ENCODE measurements around the gene CDH4. TPM values are rescaled to one million over a fixed set of nuclear protein-coding genes. Genes with fewer than 3 reads are reported as not detected.

CDH4 gene
- total and polyA plus RNA-seq, 11 donors, result 0.04 to 0.54 (median 0.08) TPM; not detected in 1

GRCh38 chr20:61837200-61837599, 585.1 kb downstream of the CDH4 start:
- Histone ChIP-seq H3K9me3 (no peaks in the 10 kb centered on the region), H3K27ac (no peak overlapping the region), H3K27me3 (peaks cover 0 to 20% (median under 1%) of the 10 kb centered on the region in 9 donors), H3K4me3 (no peak overlapping the region), H3K36me3 (no peaks in the 10 kb centered on the region), H3K4me1 (no peaks in the 10 kb centered on the region)
- intact Hi-C loops (cut with DNase I), result no loop called here
- ATAC-seq (no peak), DNase-seq (peak in 1 of 5 donors; percentile 7)
- WGBS, 4 donors, result 64 to 76% (median 71%) methylated on average over 9 of the region's 9 CpGs
- TF ChIP-seq CTCF (IDR thresholded peaks at IDR 0.05) (no peak), POLR2A (IDR thresholded peaks at IDR 0.05) (no peak)

DNA sequence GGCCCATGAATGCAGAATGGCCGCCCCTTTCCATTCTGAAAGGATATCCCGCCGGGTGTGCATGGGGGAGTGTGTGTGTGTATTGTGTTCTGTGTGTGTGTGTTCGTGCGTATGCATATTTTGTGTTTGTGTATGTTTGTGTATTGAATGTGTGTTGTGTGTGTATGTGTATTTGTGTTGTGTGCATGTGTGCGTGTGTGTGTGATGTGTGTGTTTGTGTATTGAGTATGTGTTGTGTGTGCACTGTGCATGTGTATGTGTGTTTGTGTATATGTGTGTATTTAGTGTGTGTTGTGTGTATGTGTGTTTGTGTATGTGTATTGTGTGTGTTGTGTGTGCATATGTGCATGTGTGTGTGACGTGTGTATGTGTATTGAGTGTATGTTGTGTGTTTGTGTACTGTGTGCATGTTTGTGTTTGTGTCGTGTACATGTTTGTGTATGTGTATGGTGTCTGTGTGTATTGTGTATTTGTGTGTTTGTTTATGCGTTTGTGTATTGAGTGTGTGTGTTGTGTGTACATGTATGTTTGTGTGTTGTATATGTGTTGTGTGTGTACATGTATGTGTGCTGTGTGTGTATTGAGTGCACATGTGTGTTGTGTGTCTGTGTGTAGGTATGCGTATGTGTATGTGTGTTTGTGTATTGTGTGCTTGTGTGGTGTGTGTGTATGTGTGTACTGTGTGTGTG, 587.3 kb downstream of the CDH4 start:
- intact Hi-C loops (cut with DNase I), result no loop called here
- Histone ChIP-seq H3K9me3 (no peaks in the 10 kb centered on the region), H3K4me3 (no peak overlapping the region), H3K36me3 (no peaks in the 10 kb centered on the region), H3K4me1 (no peaks in the 10 kb centered on the region), H3K27me3 (peaks cover 0 to 8% (median 0%) of the 10 kb centered on the region in 9 donors), H3K27ac (no peak overlapping the region)
- DNase-seq, result peak in 1 of 5 donors; percentile 0
- ATAC-seq, result no peak
- TF ChIP-seq POLR2A (IDR thresholded peaks at IDR 0.05) (no peak), CTCF (IDR thresholded peaks at IDR 0.05) (no peak)
- 82 to 90% (median 85%) methylated on average over 10 of the region's 10 CpGs for WGBS, 4 donors

- Histone ChIP-seq H3K9me3 (no peaks in the 10 kb centered on the region), H3K4me1 (no peaks in the 10 kb centered on the region), H3K27ac (no peak overlapping the region), H3K4me3 (no peak overlapping the region), H3K36me3 (no peaks in the 10 kb centered on the region), H3K27me3 (peaks cover 0 to 15% (median 0%) of the 10 kb centered on the region in 9 donors)
- intact Hi-C loops (cut with DNase I), result no loop called here
- TF ChIP-seq CTCF (IDR thresholded peaks at IDR 0.05) (no peak), POLR2A (IDR thresholded peaks at IDR 0.05) (no peak)
- peak in 1 of 5 donors; percentile 12 for DNase-seq
- WGBS, 4 donors, result 77 to 81% (median 79%) methylated on average over 26 of the region's 26 CpGs
- ATAC-seq, result no peak
Observed at GRCh38 chr20:61839912-61840778, 588.1 kb downstream of the CDH4 start.

DNA sequence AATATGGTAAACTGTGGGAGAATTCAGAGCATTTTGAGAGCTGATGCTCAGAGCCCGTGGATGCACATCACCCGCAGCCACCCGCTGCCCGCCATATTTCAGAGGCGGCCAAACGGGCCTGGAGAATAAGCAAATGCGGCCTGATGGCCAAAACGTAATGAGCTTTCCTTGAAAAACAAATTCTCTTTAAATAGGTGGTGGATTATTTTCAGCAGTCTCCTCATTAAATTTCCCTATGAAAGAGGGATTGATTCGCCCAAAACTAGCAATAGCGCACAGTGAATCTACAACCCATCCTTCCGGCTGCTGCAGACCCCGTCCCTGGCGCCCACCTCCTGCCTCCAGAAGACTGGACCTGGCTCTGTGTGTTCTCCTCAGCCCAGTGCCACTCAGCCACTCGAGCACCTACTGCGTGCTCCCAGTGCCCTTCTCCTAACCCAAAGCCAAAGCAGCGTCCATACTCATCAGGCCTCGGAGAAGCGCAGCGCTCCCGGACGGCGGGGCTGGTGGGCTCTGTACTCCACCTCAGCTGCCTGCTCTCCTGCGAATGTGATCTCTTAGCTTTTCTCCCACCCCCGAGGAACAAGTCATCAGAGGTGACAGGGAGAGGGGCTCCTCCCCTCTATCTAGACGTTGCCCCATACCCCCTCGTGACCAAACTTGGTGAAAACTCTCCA, 588.9 kb downstream of the CDH4 start:
- DNase-seq, result peak in 1 of 5 donors; percentile 30
- no peak overlapping the region for H3K27ac ChIP-seq
- peaks cover 0 to 15% (median 0%) of the 10 kb centered on the region in 9 donors for H3K27me3 ChIP-seq
- H3K36me3 ChIP-seq, result no peaks in the 10 kb centered on the region
- intact Hi-C loops (cut with DNase I), result no loop called here
- no peaks in the 10 kb centered on the region for H3K4me1 ChIP-seq
- 85 to 88% (median 86%) methylated on average over 26 of the region's 26 CpGs for WGBS, 4 donors
- TF ChIP-seq POLR2A (IDR thresholded peaks at IDR 0.05) (no peak), CTCF (IDR thresholded peaks at IDR 0.05) (no peak)
- no peak overlapping the region for H3K4me3 ChIP-seq
- no peaks in the 10 kb centered on the region for H3K9me3 ChIP-seq
- no peak for ATAC-seq
